WERI-Rb-1 (cell line): ENCODE results near the gene CMTM2.
A peak's percentile ranks its signal among the peaks of the same experiment; 100 is the strongest.

Source experiments
- DNase-seq: peaks from one replicate; pipeline ENCODE4 v3.0.0-alpha.2; 2020
- H3K27ac ChIP-seq: fragments of 250-450 bp; sonication (Bioruptor Pico); 2 replicates; pipeline ENCODE4 v1.5.1; 2020; ENCODE audit warnings: mild to moderate bottlenecking, moderate library complexity
- H3K27me3 ChIP-seq: fragments of 250-450 bp; sonication (Bioruptor Pico); 2 replicates; pipeline ENCODE4 v1.5.1; 2021; ENCODE audit warnings: mild to moderate bottlenecking, low read depth, moderate library complexity; ENCODE audit not compliant: insufficient read depth, severe bottlenecking
- H3K36me3 ChIP-seq: fragments of 250-450 bp; sonication (Bioruptor Pico); 2 replicates; pipeline ENCODE4 v1.5.1; 2020; ENCODE audit warnings: mild to moderate bottlenecking, moderate library complexity
- H3K4me3 ChIP-seq: 2 replicates; pipeline ENCODE4 v1.5.1; 2011; ENCODE audit warnings: low read depth, mild to moderate bottlenecking, control low read depth, low read length
- H3K9me3 ChIP-seq: fragments of 250-450 bp; sonication (Bioruptor Pico); 2 replicates; pipeline ENCODE4 v1.5.1; 2021; ENCODE audit warnings: mild to moderate bottlenecking, moderate library complexity; ENCODE audit not compliant: severe bottlenecking
- CTCF ChIP-seq: IDR thresholded peaks from 2 replicates; pipeline ENCODE4 v1.5.1; 2011; ENCODE audit warnings: low read depth, mild to moderate bottlenecking, control low read depth, inconsistent platforms, low read length

CMTM2 gene

GRCh38 chr16:66617010-66617434 is 37.8 kb downstream of the CMTM2 start:
- Histone ChIP-seq H3K4me3 (no peak overlapping the region), H3K9me3 (no peaks in the 10 kb centered on the region), H3K27ac (no peak overlapping the region), H3K36me3 (peaks cover 42% of the 10 kb centered on the region), H3K27me3 (no peaks in the 10 kb centered on the region)
- no peak for TF ChIP-seq CTCF
- no peak for DNase-seq

- Histone ChIP-seq H3K27ac (peak overlapping the region; percentile 70), H3K9me3 (no peaks in the 10 kb centered on the region), H3K4me3 (no peak overlapping the region), H3K36me3 (peaks cover 38% of the 10 kb centered on the region), H3K27me3 (no peaks in the 10 kb centered on the region)
- no peak for DNase-seq
- TF ChIP-seq CTCF = no peak
These were observed 38.5 kb downstream of the CMTM2 start for GRCh38 chr16:66617728-66618127.

GRCh38 chr16:66618588-66619375 is 39.5 kb downstream of the CMTM2 start:
- no peak for DNase-seq
- H3K27me3 ChIP-seq = no peaks in the 10 kb centered on the region
- H3K27ac ChIP-seq = peak overlapping the region; percentile 70

GRCh38 chr16:66619534-66620428 is 40.5 kb downstream of the CMTM2 start:
- Histone ChIP-seq H3K27ac (peak overlapping the region; percentile 17; the same call in 1 of the 2 replicates), H3K27me3 (no peaks in the 10 kb centered on the region), H3K4me3 (no peak overlapping the region), H3K9me3 (no peaks in the 10 kb centered on the region), H3K36me3 (peaks cover 20% of the 10 kb centered on the region)
- TF ChIP-seq CTCF = no peak
- no peak for DNase-seq

More at GRCh38 chr16:66618588-66619375, 39.5 kb downstream of the CMTM2 start:
- peaks cover 29% of the 10 kb centered on the region for H3K36me3 ChIP-seq
- no peaks in the 10 kb centered on the region for H3K9me3 ChIP-seq
- no peak overlapping the region for H3K4me3 ChIP-seq
- no peak for TF ChIP-seq CTCF

- H3K4me3 ChIP-seq = no peak overlapping the region
- no peaks in the 10 kb centered on the region for H3K27me3 ChIP-seq
- peak; percentile 53 for DNase-seq
- H3K27ac ChIP-seq = 0 out of 2 replicates have a peak overlapping the region, but pooled peaks have one; percentile 17
- no peak for TF ChIP-seq CTCF
- peaks cover 13% of the 10 kb centered on the region for H3K36me3 ChIP-seq
- no peaks in the 10 kb centered on the region for H3K9me3 ChIP-seq
These were observed 41.1 kb downstream of the CMTM2 start for GRCh38 chr16:66620429-66620795.
